ENCODE results near the gene SHC3.
"Not testable (repeated sequence)": the region's sequence is repeated elsewhere in the genome, so short reads cannot be mapped to it uniquely, and the experiment has no call there.

The SHC3 gene, protein sequence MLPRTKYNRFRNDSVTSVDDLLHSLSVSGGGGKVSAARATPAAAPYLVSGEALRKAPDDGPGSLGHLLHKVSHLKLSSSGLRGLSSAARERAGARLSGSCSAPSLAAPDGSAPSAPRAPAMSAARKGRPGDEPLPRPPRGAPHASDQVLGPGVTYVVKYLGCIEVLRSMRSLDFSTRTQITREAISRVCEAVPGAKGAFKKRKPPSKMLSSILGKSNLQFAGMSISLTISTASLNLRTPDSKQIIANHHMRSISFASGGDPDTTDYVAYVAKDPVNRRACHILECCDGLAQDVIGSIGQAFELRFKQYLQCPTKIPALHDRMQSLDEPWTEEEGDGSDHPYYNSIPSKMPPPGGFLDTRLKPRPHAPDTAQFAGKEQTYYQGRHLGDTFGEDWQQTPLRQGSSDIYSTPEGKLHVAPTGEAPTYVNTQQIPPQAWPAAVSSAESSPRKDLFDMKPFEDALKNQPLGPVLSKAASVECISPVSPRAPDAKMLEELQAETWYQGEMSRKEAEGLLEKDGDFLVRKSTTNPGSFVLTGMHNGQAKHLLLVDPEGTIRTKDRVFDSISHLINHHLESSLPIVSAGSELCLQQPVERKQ

DNA sequence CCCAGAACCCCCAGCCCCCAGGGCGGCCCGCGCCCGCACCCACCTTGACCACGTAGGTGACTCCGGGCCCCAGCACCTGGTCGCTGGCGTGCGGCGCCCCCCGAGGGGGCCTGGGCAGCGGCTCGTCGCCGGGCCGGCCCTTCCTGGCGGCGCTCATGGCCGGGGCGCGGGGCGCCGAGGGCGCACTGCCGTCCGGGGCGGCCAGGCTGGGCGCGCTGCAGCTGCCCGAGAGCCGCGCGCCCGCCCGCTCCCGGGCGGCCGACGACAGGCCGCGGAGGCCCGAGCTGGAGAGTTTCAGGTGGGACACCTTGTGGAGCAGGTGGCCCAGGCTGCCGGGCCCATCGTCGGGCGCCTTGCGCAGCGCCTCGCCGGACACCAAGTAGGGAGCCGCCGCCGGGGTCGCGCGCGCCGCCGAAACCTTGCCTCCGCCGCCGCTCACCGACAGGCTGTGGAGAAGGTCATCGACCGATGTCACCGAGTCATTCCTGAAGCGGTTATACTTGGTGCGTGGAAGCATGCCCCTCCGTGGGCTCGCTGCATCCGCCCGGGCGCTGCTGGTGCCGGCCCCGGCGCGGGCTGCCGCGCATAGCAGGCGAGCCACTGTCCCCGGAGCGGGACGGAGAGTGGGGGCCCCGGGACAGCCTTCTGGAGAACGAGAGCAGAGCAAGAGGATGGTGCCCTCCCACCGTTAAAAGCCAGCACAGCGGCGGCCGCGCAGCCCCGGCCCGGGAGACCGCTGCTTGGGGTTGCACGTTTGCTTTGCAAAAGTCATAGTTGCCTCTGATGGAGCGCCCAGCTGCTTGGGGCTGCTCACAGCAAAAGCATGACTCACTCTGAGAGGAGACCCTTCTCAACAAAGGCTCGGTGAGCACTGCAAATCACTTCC lies at the start of gene SHC3:
Gene SHC3 (minus strand): TSS at position 875 of the 886 bp plus-strand sequence. CDS start 358 bp downstream, at position 517.
- no peak for DNase-seq

DNA sequence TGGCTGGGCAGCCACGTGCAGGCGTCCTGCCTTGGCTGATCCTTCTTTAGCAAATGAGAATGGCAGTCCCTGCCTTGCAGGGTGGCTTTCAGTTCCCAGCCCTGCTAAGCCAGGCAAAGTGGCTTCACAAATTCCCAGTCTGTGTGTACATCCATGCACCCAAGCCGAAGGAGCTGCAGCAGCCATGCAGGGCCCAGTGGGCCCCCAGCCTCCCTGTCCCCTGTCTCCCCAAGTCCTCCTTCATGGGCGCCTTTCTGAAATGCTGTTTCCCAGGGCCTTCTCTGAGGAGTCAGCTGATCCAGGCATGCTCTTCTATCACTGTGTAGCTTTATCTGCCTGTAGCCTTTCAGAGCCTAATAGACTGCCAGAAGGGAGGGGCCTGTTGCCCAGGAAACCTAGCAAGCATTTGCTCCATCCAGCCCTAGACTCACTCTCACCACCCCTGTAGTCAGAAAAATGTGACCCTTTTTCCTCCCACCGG lies 47.4 kb upstream of the SHC3 start:
- DNase-seq, result no peak

DNA sequence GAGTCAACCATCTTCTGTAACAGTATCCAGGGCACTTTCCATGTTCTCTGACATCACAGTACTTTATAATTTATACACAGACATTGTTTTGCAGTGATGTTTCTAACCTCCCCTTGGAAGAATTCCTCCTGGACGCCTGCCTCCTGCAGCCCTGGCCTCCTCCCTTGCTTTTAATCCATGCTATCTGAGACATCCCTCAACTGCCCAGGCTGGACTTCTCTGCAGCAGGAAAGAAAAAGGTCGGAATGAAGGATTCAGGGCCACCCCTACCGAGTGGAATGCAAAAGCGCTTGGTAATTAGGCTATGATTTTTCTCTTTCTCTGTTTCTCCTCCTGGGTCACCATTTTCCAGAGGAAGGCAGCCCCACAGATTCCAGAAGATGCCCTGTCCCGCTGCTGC lies 47.0 kb upstream of the SHC3 start:
- DNase-seq, result no peak

DNA sequence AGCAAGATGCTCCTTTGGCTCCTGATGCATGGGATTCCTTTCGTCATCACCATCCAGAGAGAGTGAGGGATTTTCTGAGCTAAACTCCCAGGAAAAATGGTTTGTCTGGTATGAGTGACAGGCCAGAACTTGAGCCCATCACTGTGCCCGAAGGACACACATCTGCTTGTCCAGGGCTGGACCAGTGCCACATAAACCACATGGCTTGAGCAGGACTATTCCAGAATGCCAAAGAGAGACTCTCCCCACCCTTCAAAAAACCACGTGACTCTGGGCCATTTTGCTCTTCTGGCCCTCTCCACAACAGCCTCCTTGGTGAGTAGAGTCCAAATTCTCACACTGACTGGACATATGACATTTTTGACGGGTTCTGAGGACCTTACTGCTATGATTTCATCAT lies 46.4 kb upstream of the SHC3 start:
- DNase-seq, result no peak

DNA sequence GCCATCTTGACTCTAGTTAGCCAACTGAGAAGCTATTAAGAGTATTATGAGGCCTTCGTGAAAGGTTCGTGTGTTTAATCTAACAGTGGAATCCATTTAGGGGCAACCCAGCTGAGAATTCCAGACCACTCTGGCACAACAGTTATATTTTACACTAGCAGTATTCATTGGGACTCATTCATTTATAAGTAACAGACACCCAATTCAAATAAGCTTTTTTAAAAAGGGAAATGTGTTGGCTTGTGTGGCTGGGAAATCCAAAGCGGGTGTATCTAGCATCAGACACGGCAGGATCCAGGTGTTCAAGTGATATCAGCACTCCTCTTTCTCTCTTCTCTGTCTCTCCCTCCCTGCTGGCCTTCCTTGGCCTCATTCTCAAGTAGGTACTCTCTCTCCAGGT lies 46.0 kb upstream of the SHC3 start:
- no peak for DNase-seq

DNA sequence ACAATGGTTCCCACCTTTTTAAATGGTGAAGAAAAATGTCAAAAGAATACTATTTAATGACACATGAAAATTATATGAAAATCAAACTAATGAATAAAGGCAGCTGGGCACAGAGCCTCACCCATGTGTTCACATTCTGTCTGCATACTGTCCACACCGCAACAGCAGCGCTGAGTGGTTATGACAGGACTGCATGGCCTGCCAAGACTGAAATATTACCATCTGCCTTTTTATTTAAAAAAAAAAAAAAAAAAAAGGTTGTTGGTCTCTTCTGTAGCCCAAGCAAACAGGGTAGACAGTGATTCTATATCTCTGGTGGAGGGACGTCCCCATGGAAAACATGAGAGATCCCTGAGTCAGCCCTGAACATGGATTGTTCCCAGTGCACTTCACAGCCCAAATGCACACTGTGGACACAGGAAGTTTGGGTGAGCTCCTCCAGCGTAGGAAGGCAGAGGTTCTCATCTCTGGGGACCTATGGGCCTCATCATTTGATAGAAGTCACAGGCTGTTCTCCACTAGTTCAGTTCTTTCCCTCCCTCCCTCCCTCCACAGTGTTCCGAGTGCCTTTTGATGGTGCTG lies 44.9 kb upstream of the SHC3 start:
- no peak for DNase-seq

DNA sequence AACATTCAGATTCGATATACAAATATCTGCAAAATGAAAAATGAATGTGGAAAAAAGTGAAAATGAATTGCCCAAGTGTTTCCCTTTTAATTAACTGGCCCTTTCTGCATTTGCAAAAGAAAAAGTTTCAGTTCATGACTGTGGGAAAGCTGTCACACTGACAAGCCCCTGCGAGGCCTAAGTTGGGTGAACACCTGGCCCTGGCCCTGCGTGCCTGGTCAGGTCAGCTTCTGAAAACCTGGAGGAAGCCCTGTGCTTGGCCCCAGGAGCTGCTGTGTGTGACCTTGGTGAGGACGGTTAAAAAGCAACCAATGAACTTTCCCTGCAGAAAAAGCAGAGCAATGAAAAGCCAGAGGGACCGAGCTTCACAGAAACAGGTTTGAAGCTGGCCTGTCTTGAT lies 41.0 kb upstream of the SHC3 start:
- no peak for DNase-seq

DNA sequence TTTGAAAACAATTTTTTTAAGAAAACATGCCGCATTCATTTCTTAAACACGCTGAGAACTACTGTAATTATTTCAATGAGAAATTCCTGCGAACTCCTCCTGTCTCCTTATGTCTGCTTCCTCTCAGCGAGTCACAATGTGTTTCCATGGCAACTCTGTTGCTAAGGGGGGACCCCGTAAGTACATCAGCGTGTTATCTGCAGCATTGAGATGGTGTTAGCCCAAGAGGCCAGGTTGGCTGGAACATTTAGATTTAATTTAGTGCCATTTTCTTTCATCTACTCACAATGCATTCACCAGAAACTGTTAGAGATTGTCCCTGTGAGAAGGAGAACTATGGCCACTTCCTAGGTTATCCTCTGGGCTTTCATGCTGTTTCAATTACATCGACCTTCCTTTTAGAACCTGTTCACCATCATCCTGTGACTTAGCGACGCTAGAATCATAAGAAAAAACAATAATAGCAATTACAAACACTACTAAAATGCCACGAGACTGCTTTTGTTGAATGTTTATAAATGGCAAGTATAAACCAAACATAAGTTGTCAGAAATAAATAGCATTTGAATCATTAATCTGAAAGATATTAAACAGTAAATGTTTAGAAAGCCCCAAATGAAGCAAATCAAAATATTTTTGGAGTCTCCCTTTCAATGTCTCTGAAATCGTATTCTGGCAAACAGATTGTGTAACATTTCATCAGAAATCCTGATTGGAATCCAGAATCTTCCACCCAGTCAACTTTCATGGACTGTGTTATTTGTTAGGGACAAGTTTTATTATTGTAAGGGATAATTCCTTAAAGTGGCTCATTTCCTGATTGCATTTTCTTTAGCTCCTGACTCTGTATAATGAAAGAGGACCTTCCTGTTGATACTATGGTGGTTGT lies 39.7 kb upstream of the SHC3 start:
- no peak for DNase-seq

DNA sequence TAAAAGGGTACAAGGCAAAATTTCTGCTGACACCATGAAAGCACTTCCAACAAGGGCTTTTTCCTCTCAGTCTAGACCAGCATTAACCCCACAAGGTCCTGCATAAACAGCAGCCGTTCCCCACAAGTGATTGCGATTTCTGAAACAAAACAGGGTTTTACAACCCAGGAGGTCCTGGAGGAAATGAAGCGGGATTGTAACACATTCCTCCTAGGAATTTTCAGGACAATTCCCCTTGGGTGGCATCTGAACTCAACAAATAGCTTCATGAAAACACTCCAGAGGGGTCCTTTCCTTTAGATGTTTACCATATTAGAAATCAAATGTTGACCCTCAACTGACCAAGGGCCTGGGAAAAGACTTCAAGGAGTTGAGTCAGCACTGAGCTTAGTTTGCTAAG lies 36.7 kb upstream of the SHC3 start:
- DNase-seq, result no peak

DNA sequence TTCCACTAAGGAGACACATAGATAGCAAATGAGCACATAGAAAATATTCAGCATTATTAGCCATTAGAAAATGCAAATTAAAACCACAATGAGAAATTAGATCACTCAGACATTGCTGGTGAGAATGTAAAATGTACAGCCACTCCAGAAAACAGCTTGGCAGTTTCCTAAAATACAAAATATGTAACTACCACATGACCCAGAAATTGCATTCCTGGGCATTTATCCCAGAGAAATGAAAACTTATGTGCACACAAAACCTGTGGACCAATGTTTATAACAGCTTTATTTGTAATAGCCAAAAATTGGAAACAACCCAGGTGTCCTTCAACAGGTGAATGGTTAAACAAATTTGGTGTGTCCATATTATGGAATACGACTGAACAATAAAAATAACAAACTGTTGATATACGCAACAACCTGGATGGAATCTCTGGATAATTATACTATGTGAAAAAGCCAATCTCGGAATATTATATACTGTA lies 34.8 kb upstream of the SHC3 start:
- no peak for DNase-seq

DNA sequence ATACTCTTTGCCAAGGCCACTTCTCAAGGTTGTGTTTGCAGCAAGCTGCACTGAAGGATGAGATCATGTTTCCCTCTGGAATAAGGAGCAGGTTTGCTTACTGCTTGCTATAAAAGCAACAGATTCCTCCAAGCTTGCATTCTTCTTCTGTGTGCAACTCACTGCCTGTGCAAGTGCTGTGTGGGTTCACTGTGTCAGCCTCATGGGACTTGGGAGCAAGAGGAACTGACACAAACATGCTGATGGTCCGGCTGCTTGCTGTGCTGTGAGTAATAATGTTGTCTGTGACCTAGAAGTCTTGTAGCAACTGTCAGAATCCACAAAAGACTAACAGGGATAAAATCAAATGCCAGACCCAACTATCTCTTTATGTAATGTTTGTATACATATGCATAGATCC lies 33.6 kb upstream of the SHC3 start:
- no peak for DNase-seq

DNA sequence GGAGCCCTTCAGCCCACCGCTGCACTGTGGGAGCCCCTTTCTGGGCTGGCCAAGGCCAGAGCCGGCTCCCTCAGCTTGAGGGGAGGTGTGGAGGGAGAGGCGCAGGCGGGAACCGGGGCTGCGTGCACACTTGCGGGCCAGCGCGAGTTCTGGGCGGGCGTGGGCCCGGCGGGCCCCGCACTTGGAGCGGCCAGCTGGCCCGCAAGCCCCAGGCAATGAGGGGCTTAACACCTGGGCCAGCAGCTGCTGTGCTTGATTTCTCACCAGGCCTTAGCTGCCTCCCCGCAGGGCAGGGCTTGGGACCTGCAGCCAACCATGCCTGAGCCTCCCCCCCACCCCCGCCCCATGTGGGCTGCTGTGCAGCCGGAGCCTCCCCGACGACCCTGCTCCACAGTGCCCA lies 30.7 kb upstream of the SHC3 start:
- not testable (repeated sequence) for DNase-seq

DNA sequence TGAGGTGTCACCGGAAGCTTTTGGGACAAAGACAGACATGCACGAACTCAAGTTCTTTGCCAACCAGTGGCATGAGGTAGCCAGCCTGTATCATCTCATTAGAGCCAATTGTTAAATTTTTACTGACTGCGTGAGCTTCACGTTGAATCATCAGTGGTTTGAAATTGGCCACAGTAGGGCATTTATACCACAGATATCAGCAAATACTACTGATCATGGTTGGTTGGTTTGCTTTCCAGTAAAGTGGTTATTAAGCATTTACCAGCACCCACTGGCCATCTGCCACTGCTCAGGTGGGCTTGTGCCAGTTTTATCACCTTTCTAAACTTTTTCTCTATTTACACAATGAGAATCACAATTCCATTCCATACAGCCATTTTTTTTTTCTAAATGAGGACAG lies 28.4 kb upstream of the SHC3 start:
- DNase-seq, result no peak

DNA sequence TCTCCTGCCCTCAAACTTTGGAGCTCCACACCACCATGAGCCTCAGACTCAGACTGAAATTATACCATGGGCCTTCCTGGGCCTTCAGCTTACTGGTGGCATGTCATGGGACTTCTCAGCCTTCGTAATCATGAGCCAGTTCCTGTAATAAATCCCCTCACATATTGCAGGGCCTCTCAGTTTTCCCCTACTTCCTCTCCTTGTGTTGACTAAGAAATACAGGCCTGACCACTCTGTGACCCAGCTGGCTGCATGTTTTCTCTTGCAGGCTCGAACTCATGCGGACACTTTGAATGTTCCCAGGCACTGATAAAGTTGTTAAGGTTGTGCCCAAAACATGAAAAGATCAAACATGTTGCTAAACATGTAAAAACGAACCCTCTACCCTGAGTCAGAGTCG lies 26.2 kb upstream of the SHC3 start:
- DNase-seq, result no peak

DNA sequence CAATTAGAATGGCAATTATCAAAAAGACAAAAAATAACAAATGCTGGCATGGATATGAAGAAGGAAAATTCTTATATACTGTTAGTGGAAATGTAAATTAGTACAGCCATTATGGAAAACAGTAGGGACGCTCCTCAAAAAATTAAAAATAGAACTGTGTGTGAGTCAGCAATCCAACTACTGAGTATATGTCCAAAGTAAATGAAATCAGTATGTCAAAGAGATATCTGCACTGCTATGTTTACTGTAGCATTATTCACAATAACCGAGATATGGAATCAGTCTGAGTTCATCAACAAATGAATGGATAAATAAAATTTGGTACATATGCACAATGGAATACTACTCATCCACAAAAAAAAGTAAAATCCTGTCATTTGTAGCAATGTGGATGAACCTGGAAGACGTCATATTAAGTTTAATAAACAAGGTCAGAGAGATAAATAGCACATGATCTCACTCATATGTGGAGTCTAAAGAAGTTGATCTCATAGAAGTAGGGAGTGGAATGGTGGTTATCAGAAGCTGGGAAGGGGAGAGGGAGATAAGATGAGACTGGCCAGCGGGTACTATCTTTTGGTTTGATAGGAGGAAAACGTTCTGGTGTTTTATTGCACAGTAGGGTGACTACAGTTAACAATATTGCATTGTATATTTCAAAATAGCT lies 16.6 kb upstream of the SHC3 start:
- DNase-seq, result no peak

DNA sequence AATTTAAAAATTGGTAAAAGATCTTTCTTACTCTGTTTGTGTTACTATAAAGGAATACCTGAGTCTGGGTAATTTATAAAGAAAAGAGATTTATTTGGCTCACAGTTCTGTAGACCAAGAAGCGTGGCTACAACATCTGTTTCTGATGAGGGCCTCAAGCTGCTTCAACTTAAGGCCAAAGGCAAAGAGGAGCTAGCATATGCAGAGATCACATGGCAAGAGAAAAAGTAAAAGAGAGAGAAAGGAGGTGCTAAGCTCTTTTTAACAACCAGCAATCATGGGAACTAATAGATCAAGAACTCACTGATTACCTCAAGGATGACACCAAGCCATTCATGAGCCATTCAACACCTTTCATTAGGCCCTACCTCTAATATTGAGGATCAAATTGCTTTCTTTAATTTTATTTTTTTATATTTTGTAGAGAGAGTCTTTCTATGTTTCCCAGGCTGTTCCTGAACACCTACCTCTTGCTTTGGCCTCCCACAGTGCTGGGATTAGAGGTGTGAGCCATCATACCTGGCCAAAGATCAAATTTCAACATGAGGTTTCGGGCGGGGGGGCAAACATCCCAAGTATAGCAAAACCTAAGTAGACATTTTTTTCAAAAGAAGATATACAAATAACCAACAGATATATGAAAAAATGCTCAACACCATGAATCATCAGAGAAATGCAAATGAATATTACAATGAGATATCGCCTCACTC lies 16.0 kb upstream of the SHC3 start:
- no peak for DNase-seq

DNA sequence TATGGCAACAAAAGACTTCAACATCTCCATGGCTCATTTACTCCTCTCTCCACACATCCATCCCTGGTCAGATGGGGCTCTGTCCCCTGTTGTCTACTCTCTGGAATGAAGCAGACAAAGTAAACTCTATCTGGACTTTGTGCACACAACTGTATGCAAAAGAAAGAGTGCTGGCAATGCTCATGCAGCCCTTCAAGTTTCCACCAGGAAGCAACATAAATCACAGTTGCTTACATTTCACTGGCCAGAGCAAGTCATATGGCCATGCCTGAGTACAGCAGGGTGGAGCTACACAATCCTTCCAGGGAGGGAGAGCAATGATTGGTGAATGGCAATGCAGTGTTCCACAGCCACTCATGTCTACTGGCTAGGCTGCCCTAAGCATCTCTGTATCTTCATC lies 12.4 kb upstream of the SHC3 start:
- no peak for DNase-seq

DNA sequence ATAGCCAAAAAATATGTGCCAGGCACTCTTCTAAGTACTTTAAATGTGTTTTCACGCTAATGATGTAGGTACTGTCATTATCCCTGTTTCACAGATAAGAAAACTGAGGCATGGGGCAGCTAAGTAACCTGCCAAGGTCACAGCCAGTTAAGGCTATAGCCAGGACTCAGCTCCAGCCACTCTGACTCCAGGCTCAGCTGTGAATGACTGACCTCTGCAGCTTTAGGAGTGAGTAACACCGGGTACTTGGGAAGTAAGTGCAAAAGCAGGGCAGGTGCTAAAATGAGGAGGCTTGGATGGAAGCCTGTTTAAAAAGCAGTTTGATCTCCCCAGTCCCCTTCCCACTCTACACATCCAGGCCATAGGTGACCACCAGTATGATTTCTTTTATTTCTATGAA lies 10.6 kb upstream of the SHC3 start:
- DNase-seq, result no peak

DNA sequence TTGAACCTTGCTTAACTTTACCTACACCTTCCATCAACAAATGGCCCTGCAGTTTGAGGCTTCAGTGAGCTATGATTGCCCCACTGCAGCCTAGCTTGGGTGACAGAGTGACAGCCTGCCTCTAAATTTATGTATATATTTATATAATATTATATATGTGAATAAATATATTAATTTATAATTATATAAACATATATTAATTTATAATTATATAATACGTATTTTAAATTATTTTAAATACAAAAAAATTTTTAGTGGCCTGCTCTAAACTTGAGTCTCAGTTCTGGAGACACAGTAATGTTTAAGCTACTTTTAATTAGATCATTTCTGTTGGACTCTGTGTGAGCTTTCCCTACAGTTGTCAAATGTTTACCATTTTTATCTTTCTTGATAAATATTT lies 9.3 kb upstream of the SHC3 start:
- no peak for DNase-seq

DNA sequence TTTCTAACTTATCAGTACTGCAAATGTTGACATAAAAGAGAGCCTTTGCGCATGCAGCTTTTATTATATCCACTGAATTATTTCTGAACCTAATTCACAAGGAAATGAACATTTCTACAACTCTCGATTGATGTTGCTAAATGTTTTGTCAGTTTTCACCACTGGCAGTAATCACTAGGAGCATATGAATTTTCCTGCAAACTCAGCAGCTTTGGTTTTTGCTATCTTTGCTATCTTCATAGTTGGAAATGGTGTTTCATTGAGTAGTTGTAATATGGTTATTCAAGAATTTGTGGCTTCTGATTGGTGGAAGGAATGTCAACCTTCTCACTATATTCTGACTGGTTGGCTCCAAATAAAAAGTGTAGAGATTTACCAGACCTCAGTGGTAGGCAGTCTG lies 8.9 kb upstream of the SHC3 start:
- DNase-seq, result no peak

DNA sequence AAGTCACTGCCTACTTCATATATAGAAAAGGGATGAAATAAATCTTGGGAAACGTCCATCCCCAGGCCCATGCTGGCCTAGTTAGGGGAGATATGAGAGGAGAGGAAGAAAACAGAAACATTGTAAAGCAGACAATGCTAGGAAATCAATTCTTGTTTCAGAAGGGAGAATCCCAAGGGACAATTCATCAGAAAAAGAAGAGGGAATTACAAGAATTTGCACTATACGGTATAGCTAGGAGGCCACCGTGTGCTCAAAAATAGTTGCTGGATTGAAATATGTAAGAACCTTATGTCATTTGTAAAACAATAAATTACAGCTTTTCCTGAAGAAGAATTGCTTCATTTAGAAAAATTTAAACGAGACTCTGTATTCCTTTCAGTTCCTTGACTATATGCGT lies 8.3 kb upstream of the SHC3 start:
- no peak for DNase-seq

Data from activated T-cell treated with anti-CD3 and anti-CD28 coated beads, Interleukin-2, amount 50 U/mL, for 48 hours (primary cell).